WTC11 (cell line): ENCODE data around the gene SH3RF2.

Experiments used
- CREB1 ChIP-seq: sonication (generic); formaldehyde crosslinking; IDR thresholded peaks from 2 replicates; pipeline ENCODE4 v1.8.0; 2023; ENCODE audit warnings: mild to moderate bottlenecking, missing genetic modification reagents
- SP1 ChIP-seq: sonication (generic); formaldehyde crosslinking; conservative IDR thresholded peaks from 2 replicates; pipeline ENCODE4 v1.8.1; 2022; ENCODE audit warnings: missing genetic modification reagents
- TF ChIP-seq, protein P1 (sequence below): fragments of 200-600 bp; IDR thresholded peaks from 2 replicates; pipeline ENCODE4 v1.8.0; 2022; ENCODE audit warnings: antibody characterized with exemption

DNA sequence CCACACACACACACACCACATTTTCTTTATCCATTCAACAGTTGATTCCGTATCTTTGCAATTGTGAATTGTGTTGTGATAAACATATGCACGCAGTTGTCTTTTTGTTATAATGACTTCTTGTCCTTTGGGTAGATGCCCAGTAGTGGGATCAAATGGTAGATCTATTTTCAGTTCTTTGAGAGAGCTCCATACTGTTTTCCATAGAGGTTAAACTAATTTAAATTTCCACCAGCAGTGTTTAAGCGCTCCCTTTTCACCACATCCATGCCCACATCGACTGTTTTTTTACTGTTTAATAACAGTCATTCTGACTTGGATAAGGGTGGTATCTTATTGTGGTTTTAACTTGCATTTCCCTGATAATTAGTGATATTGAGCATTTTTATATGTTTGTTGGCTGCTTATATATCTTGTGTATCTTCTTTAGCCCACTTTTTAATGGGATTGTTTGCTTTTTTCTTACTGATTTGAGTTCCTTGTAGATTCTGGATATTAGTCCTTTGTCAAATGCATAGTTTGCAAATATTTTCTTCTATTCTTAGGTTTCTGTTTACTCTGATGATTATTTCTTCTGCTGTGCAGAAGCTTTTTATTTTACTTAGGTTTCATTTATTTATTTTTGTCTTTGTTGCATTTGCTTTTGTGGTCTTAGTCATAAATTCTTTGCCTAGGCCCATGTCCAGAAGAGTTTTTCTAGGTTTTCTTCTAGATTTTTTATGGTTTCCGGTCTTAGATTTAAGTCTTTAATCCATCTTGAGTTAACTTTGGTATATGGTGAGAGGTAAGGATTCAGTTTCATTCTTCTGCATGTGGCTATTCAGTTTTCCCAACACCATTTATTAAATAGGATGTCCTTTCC is 82.4 kb downstream of the SH3RF2 start:
- TF ChIP-seq CREB1 (CRISPR knock-in tag) (no peak), SP1 (CRISPR knock-in tag) (no peak)
- TF ChIP-seq, protein P1, sequence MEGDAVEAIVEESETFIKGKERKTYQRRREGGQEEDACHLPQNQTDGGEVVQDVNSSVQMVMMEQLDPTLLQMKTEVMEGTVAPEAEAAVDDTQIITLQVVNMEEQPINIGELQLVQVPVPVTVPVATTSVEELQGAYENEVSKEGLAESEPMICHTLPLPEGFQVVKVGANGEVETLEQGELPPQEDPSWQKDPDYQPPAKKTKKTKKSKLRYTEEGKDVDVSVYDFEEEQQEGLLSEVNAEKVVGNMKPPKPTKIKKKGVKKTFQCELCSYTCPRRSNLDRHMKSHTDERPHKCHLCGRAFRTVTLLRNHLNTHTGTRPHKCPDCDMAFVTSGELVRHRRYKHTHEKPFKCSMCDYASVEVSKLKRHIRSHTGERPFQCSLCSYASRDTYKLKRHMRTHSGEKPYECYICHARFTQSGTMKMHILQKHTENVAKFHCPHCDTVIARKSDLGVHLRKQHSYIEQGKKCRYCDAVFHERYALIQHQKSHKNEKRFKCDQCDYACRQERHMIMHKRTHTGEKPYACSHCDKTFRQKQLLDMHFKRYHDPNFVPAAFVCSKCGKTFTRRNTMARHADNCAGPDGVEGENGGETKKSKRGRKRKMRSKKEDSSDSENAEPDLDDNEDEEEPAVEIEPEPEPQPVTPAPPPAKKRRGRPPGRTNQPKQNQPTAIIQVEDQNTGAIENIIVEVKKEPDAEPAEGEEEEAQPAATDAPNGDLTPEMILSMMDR, result no peak
